Measurements from ENCODE around the gene ATP12A.

DNA sequence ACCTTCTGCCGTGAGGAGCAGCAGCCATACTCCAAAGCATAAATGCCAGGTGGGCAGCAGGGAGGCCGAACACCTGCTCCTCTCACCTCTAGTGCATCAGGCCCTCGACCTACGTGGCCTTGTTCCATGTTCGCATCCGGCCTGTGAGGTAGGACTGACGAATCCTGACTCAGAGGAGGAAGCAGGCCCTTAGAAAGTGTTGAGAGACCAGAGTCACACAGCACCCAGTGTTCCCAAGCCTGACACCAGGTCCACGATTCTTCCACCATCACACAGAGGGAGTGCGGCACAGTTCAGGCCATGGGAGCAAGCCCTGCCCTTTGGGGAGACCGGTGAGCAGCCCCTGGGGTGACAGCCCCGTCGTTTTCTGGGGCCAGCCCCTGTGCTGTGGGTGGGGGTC, 14.7 kb downstream of the ATP12A start:
- no peak for TF ChIP-seq POLR2AphosphoS5 (IDR thresholded peaks at IDR 0.05; ENCODE audit: borderline replicate concordance, low read depth, low read length)
- TF ChIP-seq EZH2 (IDR thresholded peaks at IDR 0.05): no peak
